HG03139 (cell line): ENCODE results near the gene CEACAM19.
"Not testable (repeated sequence)": the region's sequence is repeated elsewhere in the genome, so short reads cannot be mapped to it uniquely, and the experiment has no call there.

ENCODE experiments used
- ATAC-seq: cut with Tn5 transposase; IDR thresholded peaks from one replicate; pipeline ENCODE4 v1.9.1; 2021; ENCODE audit not compliant: unreplicated experiment

The CEACAM19 gene

GRCh38 chr19:44671400-44671799 is at the start of gene CEACAM19:
Gene CEACAM19, plus strand, starts transcription at chr19:44671482. Its CDS starts 450 bp downstream, at chr19:44671932.
- no peak for ATAC-seq

- no peak for ATAC-seq
These were observed 48.2 kb upstream of the CEACAM19 start for GRCh38 chr19:44623080-44623479.

GRCh38 chr19:44623626-44624025 is 47.7 kb upstream of the CEACAM19 start:
- no peak for ATAC-seq

GRCh38 chr19:44624840-44625354 is 46.4 kb upstream of the CEACAM19 start:
- ATAC-seq: no peak

GRCh38 chr19:44625637-44626036 is 45.6 kb upstream of the CEACAM19 start:
- not testable (repeated sequence) for ATAC-seq

GRCh38 chr19:44626048-44626624 is 45.1 kb upstream of the CEACAM19 start:
- ATAC-seq: no peak

- ATAC-seq: no peak
These were observed 43.7 kb upstream of the CEACAM19 start for GRCh38 chr19:44627631-44628030.

GRCh38 chr19:44628793-44629192 is 42.5 kb upstream of the CEACAM19 start:
- ATAC-seq: no peak

GRCh38 chr19:44631611-44632010 is 39.7 kb upstream of the CEACAM19 start:
- ATAC-seq: not testable (repeated sequence)

- not testable (repeated sequence) for ATAC-seq
These were observed 37.2 kb upstream of the CEACAM19 start for GRCh38 chr19:44634058-44634457.

- no peak for ATAC-seq
These were observed 36.5 kb upstream of the CEACAM19 start for GRCh38 chr19:44634785-44635184.

- no peak for ATAC-seq
These were observed 35.5 kb upstream of the CEACAM19 start for GRCh38 chr19:44635581-44636438.

GRCh38 chr19:44636439-44637389 is 34.6 kb upstream of the CEACAM19 start:
- no peak for ATAC-seq

GRCh38 chr19:44637390-44637764 is 33.9 kb upstream of the CEACAM19 start:
- no peak for ATAC-seq

GRCh38 chr19:44640518-44640917 is 30.8 kb upstream of the CEACAM19 start:
- no peak for ATAC-seq

GRCh38 chr19:44641501-44642265 is 29.6 kb upstream of the CEACAM19 start:
- no peak for ATAC-seq

GRCh38 chr19:44642377-44642776 is 28.9 kb upstream of the CEACAM19 start:
- no peak for ATAC-seq

GRCh38 chr19:44643605-44644401 is 27.5 kb upstream of the CEACAM19 start, which contains the start of gene PVR:
Gene PVR, plus strand, starts transcription at chr19:44643910. Its CDS starts 187 bp downstream, at chr19:44644097.
- ATAC-seq: no peak

GRCh38 chr19:44644402-44645016 is 26.8 kb upstream of the CEACAM19 start:
- ATAC-seq: no peak
